Measurements from ENCODE around the gene PYCARD.

DNA sequence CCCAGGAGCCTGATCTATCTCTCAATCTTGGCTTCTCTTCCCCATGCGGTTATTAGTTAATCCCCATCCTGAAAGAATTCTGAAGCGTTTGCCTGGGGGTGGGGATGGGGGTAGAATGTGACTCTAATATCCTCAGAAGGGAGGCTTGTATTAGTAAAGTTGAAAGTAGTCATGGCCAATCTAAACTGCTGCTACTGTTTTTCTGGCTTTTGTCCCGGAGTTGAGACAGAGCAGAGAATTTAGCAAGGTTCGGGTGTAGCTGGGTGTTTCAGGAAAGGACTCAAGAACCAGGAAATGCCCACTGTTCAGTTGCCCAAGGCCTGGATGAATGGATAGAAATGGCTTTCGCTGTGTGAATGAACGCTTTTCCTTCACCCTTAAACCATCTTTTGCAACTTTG is 39.6 kb upstream of the PYCARD start:
- TF ChIP-seq POLR2A (IDR thresholded peaks at IDR 0.05) (no peak), POLR2AphosphoS5 (IDR thresholded peaks at IDR 0.05) (no peak)
- TF ChIP-seq, protein P1, sequence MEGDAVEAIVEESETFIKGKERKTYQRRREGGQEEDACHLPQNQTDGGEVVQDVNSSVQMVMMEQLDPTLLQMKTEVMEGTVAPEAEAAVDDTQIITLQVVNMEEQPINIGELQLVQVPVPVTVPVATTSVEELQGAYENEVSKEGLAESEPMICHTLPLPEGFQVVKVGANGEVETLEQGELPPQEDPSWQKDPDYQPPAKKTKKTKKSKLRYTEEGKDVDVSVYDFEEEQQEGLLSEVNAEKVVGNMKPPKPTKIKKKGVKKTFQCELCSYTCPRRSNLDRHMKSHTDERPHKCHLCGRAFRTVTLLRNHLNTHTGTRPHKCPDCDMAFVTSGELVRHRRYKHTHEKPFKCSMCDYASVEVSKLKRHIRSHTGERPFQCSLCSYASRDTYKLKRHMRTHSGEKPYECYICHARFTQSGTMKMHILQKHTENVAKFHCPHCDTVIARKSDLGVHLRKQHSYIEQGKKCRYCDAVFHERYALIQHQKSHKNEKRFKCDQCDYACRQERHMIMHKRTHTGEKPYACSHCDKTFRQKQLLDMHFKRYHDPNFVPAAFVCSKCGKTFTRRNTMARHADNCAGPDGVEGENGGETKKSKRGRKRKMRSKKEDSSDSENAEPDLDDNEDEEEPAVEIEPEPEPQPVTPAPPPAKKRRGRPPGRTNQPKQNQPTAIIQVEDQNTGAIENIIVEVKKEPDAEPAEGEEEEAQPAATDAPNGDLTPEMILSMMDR (IDR thresholded peaks at IDR 0.05): no peak

Data from transverse colon (tissue), 4 donors.